Ishikawa (cell line): ENCODE measurements around the gene COL26A1.

ENCODE experiments used
- CEBPB ChIP-seq: IDR thresholded peaks from 2 replicates; pipeline ENCODE4 v1.6.1; 2012
- CREB1 ChIP-seq: IDR thresholded peaks from 2 replicates; pipeline ENCODE4 v1.6.1; 2012; ENCODE audit warnings: low read depth
- EGR1 ChIP-seq: IDR thresholded peaks from 2 replicates; pipeline ENCODE4 v1.6.1; 2012
- EP300 ChIP-seq: IDR thresholded peaks from 2 replicates; pipeline ENCODE4 v1.6.1; 2012; ENCODE audit warnings: borderline replicate concordance
- FOXM1 ChIP-seq: IDR thresholded peaks from 2 replicates; pipeline ENCODE4 v1.6.1; 2012; ENCODE audit warnings: low read depth, borderline replicate concordance
- MAX ChIP-seq: IDR thresholded peaks from 2 replicates; pipeline ENCODE4 v1.6.1; 2012
- NFIC ChIP-seq: IDR thresholded peaks from 2 replicates; pipeline ENCODE4 v1.6.1; 2012
- RAD21 ChIP-seq: IDR thresholded peaks from 2 replicates; pipeline ENCODE4 v1.6.1; 2012; ENCODE audit warnings: low read depth
- TAF1 ChIP-seq: IDR thresholded peaks from 2 replicates; pipeline ENCODE4 v1.6.1; 2012; ENCODE audit warnings: low read depth, mild to moderate bottlenecking
- TCF12 ChIP-seq: IDR thresholded peaks from 2 replicates; pipeline ENCODE4 v1.6.1; 2012; ENCODE audit warnings: low read depth
- TEAD4 ChIP-seq: IDR thresholded peaks from 2 replicates; pipeline ENCODE4 v1.6.1; 2012
- YY1 ChIP-seq: IDR thresholded peaks from 2 replicates; pipeline ENCODE4 v1.6.1; 2012; ENCODE audit warnings: low read depth
- ZBTB7A ChIP-seq: IDR thresholded peaks from 2 replicates; pipeline ENCODE4 v1.6.1; 2012; ENCODE audit warnings: low read depth
- TF ChIP-seq, protein P1 (sequence below): IDR thresholded peaks from 2 replicates; pipeline ENCODE4 v1.6.1; 2012
- TF ChIP-seq, protein P2 (sequence below): IDR thresholded peaks from 2 replicates; pipeline ENCODE4 v1.6.1; 2012; ENCODE audit warnings: low read depth, mild to moderate bottlenecking

Gene COL26A1

DNA sequence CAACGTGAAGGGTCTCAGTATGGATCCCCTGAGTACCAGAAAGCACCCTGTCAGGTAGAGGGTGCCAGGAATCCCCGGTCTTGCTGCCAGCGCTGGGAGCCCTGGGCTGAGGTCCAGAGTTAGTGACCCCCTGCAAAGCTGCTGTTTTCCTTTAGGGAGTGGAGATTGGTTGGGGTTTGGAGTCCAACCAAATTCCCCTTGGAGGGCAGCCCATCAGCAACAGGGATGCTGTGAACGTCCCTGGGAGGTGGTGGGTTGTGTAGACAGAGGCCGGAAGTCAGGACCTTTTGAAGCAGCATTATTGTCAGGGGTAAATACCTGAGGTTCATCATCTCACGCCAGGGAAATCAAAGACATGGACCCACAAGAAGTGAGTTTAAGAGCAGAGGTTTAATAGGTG is 104.2 kb downstream of the COL26A1 start:
- TF ChIP-seq TAF1: no peak
- TF ChIP-seq TCF12: peak; percentile 77
- TF ChIP-seq RAD21: no peak
- TF ChIP-seq, protein P1, sequence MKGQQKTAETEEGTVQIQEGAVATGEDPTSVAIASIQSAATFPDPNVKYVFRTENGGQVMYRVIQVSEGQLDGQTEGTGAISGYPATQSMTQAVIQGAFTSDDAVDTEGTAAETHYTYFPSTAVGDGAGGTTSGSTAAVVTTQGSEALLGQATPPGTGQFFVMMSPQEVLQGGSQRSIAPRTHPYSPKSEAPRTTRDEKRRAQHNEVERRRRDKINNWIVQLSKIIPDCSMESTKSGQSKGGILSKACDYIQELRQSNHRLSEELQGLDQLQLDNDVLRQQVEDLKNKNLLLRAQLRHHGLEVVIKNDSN: no peak
- TF ChIP-seq TEAD4: peak; percentile 32; the same call in 1 of the 2 replicates
- TF ChIP-seq EGR1: no peak
- TF ChIP-seq ZBTB7A: no peak
- TF ChIP-seq CEBPB: no peak
- TF ChIP-seq FOXM1: peak; percentile 44; the same call in 1 of the 2 replicates
- TF ChIP-seq, protein P2, sequence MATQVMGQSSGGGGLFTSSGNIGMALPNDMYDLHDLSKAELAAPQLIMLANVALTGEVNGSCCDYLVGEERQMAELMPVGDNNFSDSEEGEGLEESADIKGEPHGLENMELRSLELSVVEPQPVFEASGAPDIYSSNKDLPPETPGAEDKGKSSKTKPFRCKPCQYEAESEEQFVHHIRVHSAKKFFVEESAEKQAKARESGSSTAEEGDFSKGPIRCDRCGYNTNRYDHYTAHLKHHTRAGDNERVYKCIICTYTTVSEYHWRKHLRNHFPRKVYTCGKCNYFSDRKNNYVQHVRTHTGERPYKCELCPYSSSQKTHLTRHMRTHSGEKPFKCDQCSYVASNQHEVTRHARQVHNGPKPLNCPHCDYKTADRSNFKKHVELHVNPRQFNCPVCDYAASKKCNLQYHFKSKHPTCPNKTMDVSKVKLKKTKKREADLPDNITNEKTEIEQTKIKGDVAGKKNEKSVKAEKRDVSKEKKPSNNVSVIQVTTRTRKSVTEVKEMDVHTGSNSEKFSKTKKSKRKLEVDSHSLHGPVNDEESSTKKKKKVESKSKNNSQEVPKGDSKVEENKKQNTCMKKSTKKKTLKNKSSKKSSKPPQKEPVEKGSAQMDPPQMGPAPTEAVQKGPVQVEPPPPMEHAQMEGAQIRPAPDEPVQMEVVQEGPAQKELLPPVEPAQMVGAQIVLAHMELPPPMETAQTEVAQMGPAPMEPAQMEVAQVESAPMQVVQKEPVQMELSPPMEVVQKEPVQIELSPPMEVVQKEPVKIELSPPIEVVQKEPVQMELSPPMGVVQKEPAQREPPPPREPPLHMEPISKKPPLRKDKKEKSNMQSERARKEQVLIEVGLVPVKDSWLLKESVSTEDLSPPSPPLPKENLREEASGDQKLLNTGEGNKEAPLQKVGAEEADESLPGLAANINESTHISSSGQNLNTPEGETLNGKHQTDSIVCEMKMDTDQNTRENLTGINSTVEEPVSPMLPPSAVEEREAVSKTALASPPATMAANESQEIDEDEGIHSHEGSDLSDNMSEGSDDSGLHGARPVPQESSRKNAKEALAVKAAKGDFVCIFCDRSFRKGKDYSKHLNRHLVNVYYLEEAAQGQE: no peak
- peak; percentile 94 for TF ChIP-seq NFIC
- no peak for TF ChIP-seq MAX
- TF ChIP-seq CREB1: no peak
- TF ChIP-seq EP300: peak; percentile 79; the same call in 1 of the 2 replicates
- TF ChIP-seq YY1: no peak

DNA sequence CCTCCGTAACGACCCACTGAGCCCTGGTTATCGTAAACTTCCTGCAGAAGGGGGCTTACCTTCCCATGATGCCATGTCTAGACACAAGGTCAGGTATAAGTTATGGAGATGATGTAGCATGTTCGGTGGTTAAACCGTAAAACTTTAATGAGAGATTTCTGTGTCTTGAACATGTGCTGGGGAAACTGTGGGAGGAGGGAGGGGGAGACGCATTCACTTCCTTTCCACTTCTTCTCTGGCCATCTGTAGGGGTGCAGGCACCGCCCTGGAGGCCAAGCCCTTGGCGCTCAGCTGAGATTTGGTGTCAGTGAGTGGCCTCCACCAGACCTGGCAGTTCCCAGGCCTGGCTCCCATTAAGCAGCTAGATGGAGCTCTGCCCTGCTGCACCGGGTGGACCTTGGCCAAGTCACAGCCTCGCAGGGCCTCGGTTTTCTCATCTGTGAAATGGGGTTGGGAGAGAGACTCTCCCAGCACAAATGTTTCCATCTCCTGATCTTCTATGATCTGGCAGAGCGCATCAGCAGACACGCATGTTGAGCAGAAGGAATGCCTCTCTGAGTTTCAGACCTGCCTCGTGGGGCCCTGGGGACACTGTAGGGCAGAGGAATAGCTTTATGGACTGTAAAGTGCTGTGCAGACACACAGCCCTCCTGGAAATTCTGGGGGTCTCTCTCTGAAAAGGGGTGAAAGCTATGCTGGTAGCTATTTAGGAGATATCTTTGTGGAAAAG is 106.0 kb downstream of the COL26A1 start:
- no peak for TF ChIP-seq EP300
- TF ChIP-seq NFIC: 0 out of 2 replicates have a peak, but pooled peaks have one; percentile 16

GRCh38 chr7:101470668-101471487 is 108.2 kb downstream of the COL26A1 start:
- TF ChIP-seq EP300 (no peak), FOXM1 (no peak), RAD21 (no peak), EGR1 (no peak), YY1 (no peak), TAF1 (no peak), ZBTB7A (no peak), CREB1 (no peak), TCF12 (no peak), CEBPB (no peak), TEAD4 (no peak), NFIC (no peak)
- TF ChIP-seq, protein P1: no peak
- TF ChIP-seq, protein P2: no peak

DNA sequence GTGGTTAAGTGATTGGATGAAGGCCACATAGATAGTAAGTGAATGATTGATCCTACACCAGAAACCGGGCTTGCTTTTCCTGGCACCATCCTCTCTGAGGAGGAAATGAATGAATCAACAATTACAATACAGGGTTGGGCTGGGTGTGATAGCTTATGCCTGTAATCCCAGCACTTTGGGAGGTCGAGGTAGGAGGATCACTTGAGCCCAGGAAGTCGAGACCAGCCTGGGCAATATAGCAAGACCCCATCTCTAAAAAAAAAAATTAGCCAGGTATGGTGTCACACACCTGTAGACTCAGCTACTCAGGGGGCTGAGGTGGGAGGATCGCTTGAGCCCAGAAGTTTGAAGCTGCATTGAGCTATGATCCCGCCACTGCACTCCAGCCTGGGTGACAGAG is 111.5 kb downstream of the COL26A1 start:
- no peak for TF ChIP-seq CREB1
- no peak for TF ChIP-seq YY1
- no peak for TF ChIP-seq CEBPB
- no peak for TF ChIP-seq TCF12
- no peak for TF ChIP-seq MAX
- TF ChIP-seq, protein P2: no peak
- TF ChIP-seq ZBTB7A: no peak
- TF ChIP-seq, protein P1: no peak
- TF ChIP-seq NFIC: no peak
